HG02642 (cell line): Measurements from ENCODE around the gene NDUFA6.
A peak's percentile ranks its signal among the peaks of the same experiment; 100 is the strongest.
"Not testable (repeated sequence)": the region's sequence is repeated elsewhere in the genome, so short reads cannot be mapped to it uniquely, and the experiment has no call there.

Source experiments
- ATAC-seq: cut with Tn5 transposase; IDR thresholded peaks from one replicate; pipeline ENCODE4 v1.9.1; 2021; ENCODE audit warnings: mild to moderate bottlenecking; ENCODE audit not compliant: unreplicated experiment, poor library complexity

NDUFA6 gene

GRCh38 chr22:42073621-42074041, 16.9 kb downstream of the NDUFA6 start:
- ATAC-seq: no peak

DNA sequence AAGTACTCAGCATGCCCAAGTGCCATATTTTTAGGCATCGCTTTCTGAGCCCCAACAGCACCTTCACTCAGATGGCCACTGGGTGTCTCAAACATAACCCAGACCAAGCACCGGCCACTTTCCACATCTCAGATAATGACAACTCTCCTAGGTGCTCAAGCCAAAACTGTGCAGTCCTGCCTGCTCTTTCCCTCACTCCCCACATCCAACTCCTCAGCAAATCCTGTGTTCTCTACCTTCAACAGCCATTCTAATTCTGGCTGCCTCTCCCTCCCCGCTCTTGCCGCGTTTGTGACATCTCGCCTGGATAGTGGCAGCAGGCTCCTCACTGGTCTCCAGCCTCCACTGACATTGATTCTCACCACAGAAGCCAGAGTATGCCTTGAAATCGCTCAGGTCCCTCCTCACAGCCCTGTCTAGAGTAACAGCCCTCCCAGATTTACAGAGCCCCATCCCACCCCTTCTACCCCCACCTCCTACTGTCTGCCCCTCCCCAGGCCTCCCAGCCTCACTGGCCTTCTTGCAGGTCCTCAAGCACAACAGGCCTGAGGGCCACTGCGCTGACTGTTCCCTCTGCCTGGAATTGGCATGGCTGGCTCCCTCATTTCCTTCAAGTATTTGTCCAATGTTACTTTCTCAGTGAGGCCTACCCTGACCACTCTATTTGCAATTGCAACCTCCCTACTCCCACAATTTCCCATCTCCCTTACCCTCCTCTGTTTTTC, 17.8 kb downstream of the NDUFA6 start:
- ATAC-seq: no peak

GRCh38 chr22:42071508-42071907, 19.1 kb downstream of the NDUFA6 start:
- not testable (repeated sequence) for ATAC-seq

DNA sequence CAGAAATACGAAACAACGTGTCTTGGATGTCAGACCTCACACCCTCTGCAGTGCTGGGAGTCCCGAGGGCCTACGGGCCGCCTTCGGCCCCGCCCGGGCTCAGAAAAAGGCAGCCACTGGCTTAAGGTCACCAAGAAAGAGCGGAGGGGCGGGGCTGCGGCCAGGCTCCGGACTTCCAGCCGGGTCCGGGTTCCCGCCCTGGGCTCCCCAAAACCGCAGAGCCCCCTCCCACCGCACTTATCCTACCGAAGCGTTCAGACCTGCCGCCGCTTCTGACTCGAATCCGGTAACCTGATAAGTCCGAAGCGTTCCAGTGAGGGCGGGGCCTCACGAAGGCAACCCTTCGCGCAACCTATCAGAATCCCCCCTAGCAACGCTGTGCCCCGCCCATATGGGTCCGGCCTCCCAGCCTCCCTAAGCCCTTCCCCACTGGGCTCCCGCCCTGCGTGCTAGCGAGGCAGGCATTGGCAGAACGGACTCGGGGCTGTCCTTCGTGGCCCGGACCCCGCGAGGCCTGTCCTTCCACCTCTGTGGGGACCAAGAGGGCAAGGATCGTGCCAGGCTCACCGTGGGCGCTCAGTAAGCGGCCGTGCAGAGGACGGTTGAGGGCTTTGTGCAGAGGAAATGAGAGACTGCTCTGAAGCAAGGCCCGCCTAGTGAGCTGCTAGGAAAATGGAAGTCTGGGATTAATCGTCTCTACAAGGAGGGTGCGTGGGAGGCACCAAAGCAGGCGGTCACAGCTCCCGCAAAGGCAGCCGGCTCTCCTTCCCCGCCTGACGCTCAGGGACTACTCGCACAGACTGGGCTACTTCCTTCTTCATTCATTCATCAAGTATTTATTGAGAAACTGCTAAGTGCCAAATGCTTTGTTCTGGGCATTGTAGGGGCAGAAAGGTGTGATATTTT, 19.8 kb downstream of the NDUFA6 start, which contains the start of gene NAGA:
Gene NAGA, minus strand, starts transcription at position 296 of the 906 bp plus-strand sequence. CDS start 515 bp downstream, outside the sequence.
- ATAC-seq: peak; percentile 93

DNA sequence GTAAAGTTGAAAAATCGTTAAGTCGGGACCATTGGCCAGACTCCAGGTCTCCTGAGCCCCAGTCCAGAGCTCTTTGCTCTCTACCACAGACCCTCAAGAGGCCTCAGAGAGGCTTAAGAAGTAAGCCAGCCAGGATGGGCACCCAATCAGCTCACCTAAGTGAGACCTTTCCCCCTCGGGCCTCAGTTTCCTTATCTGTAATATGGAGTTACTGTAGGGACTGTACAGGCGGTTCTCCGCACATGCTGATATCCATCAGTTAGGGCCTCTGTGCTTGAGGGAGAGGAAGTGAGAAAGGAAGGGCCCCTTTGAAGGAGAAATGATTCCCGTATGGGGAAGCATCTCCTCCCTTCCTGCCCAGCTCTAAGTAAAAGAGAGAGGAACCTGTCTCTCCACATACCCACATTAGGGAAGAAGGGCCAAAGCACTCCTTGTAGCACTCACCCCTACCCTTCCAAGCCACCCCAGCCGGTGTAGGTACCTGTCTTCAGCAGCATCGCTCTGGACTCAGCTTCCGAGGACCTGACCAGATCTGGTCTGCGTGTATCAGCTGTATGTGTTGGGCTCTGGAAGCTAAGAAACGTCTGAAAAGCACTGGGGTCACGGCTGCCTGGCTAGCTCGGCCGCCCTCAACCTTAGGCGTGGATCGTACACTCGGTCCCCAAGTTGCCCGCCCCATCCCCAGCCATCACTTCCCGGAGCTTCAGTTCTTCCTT, 20.6 kb downstream of the NDUFA6 start:
- ATAC-seq: peak; percentile 11

- no peak for ATAC-seq
Observed at GRCh38 chr22:42068291-42068690, 22.3 kb downstream of the NDUFA6 start.

GRCh38 chr22:42067671-42068251, 22.8 kb downstream of the NDUFA6 start:
- no peak for ATAC-seq

GRCh38 chr22:42066937-42067336, 23.6 kb downstream of the NDUFA6 start:
- ATAC-seq: no peak

DNA sequence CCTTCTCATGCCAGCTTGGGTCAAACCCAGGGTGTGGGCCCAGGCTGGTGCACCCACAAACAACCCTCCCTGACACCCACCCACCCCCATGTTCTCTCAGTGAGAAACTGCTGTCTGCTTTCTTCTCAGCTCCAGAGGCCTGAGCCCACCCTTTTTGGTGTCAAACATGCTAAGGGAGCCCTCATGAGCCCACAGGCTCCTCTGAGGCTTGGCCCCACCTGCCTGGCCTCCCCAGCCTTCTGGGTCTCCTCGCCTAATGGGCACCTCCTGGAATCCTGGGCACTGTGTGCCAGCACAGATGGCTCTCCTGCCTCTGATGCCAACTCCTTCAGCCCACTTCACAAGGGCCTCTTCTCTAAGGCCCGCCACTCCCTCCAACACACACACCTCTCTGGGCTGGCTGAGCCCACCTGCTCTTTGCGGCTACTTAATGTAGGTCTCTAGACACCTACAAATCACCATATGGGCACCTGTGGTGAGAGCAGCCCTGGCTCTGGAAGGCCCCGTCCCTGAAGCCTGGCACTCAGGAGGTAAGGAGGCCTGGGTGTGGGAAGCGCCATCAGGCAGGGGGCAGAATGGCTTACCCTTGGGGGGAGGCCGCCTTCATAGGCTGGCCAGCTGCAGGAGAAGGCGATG, 24.3 kb downstream of the NDUFA6 start:
- ATAC-seq: no peak

DNA sequence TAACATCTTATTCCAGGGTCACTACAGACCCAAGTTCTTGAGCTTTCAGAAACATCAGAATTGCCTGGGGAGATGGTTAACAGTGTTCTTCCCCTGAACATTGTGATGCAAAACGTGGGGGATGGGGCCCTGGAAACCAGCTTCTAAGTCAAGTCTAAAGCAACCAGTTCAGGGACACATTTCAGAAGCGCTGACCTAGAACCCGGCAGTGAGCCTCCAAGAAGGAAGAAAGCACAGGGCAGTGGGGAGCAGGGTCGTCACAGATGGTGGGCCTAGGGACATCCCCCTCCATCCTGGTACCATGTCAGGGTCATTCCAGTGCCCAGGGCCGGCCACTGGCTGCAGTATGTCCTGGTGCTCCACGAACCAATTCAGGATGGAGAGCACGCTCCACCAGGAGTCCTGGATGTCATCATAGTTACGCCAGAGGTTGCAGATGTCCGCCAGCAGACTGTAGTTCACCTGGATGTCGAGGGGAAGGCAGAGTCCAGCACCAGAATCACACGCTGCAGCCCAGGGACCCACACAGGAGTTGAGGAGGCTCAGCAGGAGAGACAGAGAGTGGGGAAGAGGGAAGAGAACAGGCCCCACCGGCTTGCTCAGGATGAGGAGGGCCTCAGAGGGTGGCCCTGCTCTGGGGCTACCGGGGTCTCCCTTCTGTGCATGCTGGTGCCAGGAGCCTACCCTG, 25.0 kb downstream of the NDUFA6 start:
- no peak for ATAC-seq

DNA sequence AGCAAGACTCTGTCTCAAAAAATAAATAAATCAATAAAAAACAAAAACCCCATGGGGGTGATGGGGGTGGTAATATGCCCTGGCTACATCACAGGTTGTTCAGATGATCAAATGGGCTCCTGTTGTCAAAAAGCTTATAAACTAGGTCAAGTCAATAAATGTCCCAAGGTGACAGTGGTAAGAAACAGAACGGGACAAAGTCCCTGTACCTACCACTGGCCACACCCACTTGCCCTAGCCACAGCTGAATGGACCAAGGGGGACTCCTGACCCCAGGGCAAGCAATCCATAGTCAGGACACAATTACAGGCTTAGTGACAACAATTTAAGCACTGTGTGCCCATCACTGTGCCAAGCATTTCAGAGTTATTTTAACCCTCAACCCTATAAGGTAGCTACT, 25.9 kb downstream of the NDUFA6 start:
- no peak for ATAC-seq

GRCh38 chr22:42062506-42063170, 27.9 kb downstream of the NDUFA6 start:
- ATAC-seq: no peak

GRCh38 chr22:42061041-42061440, 29.5 kb downstream of the NDUFA6 start:
- ATAC-seq: no peak

- no peak for ATAC-seq
Observed at GRCh38 chr22:42060489-42060888, 30.1 kb downstream of the NDUFA6 start.

DNA sequence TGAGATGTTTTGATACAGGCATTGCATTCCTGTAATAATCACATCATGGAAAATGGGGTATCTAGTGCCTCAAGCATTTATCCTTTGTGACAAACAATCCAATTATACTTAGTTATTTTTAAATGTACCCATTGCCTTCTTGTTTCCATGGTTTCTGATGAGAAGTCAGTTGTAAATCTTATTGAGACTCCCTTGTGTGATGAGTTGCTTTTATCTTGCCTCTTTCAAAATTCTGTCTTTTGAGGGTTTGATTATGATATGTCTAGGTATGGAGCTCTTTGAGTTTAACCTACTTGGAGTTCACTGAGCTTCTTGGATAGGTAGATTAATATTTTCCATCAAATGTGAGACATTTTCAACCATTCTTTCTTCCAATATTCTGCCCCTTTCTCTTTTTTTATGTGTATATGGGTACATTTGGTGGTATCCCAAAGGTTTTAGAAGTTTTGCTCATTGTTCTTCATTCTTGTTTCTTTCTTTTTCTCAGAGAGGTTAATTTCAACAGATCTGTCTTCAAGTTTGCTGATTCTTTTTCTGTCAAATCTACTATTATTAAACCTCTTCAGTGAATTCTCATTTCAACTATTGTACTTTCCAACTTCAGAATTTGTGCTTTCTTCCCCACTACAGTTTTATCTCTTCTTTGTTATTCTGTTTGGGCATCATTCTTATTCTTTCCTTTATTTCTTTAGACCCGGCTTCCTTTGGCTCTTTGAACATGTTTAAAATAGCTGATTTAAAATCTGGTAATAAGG, 33.6 kb downstream of the NDUFA6 start:
- ATAC-seq: no peak

DNA sequence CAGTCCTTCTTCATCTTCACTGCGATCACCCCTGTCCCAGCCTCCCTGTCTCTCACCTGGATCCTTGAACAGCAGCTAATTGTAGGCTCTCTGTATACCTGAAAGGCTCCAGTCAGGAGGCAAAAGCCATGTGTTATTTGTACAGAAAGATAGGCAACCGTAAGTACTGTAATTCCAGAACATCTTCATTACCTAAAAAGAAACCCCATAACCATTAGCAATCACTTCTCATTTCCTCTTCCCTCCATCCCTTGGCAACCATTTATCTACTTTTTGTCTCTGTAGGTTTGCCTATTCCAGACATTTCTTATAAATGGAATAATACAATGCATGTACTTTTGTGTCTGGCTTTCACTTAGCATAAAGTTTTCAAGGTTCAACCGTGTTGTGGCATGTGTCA, 37.8 kb downstream of the NDUFA6 start:
- ATAC-seq: no peak

DNA sequence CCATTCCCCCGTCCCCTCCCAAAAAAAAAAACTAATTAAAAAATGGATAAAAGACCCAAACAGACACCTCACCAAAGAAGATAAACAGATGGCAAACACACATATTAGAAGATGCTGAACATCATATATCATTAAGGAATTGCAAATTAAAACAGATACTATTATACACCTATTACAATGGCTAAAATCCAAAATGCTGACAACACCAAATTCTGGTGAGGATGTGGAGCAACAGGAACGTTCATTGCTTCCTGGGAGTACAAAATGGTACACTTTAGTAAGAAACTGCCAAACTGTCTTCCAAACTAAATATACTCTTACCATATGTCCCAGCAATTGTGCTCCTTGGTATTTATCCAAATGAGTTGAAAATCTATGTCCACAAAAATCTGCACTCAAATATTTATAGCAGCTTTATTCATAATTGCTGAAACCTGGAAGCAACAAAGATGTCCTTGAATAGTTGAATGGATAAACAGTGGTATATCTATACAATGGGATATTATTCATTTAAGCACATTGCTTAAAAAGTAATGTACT, 39.9 kb downstream of the NDUFA6 start:
- no peak for ATAC-seq

- no peak for ATAC-seq
Observed at GRCh38 chr22:42041784-42042183, 48.8 kb downstream of the NDUFA6 start.
